Measurements from ENCODE around the gene CCDC85C. TPM values are rescaled to one million over a fixed set of nuclear protein-coding genes. Genes with fewer than 3 reads are reported as not detected.

Gene CCDC85C
- total RNA-seq, 1 donor = 2.9 TPM

DNA sequence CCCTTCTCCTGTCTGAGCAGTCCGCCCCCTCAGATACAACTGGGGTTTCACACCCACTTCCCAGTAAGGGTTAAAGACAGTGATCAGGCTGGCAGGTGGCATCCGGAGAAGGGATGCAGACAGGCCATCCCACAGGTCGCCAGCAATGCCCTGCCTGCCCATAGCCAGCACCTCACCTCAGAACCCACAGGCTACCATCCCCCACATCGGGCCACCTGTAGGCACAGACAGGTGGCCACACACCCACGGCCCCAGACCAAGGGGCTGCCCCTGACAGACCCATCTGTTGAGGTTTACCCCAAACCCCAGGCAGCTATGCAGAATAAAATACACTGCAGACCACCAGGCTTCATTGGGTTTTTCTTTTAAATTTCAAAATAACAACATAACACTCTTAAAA, 65.3 kb downstream of the CCDC85C start:
- no peak for DNase-seq (ENCODE audit: low read depth)
- H3K4me3 ChIP-seq (ENCODE audit: low read depth, low read length) = no peak overlapping the region
- TF ChIP-seq, protein P1, sequence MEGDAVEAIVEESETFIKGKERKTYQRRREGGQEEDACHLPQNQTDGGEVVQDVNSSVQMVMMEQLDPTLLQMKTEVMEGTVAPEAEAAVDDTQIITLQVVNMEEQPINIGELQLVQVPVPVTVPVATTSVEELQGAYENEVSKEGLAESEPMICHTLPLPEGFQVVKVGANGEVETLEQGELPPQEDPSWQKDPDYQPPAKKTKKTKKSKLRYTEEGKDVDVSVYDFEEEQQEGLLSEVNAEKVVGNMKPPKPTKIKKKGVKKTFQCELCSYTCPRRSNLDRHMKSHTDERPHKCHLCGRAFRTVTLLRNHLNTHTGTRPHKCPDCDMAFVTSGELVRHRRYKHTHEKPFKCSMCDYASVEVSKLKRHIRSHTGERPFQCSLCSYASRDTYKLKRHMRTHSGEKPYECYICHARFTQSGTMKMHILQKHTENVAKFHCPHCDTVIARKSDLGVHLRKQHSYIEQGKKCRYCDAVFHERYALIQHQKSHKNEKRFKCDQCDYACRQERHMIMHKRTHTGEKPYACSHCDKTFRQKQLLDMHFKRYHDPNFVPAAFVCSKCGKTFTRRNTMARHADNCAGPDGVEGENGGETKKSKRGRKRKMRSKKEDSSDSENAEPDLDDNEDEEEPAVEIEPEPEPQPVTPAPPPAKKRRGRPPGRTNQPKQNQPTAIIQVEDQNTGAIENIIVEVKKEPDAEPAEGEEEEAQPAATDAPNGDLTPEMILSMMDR (IDR thresholded peaks at IDR 0.05; ENCODE audit: insufficient read depth, low read length) = no peak

DNA sequence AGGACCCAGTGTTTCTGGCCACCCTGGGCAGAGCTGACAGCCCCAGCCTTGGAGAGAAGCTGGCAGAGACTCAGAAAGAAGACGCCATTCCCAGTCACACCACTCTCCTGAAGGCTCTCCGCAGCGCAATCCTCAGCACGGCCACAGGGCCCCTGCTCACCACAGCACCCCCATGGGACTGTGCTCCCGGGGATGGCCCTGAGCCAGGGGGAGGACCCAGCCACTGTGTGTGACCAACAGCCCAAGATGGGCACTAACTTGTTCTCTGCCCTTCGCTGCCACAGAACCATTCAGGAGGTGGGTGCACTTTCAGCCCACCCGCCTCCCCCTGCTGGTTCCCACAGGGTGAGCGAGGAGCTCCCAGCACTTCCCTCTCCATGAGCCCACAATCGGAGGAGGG, 65.7 kb downstream of the CCDC85C start:
- no peak overlapping the region for H3K4me3 ChIP-seq (ENCODE audit: low read depth, low read length)
- TF ChIP-seq, protein P1 (IDR thresholded peaks at IDR 0.05; ENCODE audit: insufficient read depth, low read length) = peak; percentile 1
- no peak for DNase-seq (ENCODE audit: low read depth)

DNA sequence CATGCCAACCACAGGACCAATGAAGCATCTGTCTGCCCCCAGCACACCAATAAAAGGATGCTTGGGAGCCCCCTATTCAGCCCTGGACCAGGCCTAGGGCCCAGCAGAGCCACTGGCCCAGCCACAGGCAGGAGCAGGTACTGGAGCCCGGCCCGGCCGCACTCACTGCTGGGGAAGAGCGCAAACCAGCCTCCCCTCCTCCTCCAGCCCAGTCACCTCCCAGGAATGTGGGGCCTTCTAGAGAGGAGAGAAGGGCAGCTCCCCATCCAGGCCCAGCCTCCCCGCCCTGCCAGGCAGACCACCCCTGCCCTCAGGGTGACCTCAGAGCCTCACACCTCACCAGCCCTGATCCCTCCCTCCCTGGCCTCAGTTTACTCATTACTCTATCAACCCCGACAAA, 66.6 kb downstream of the CCDC85C start:
- peak; percentile 68 for DNase-seq (ENCODE audit: low read depth)
- TF ChIP-seq, protein P1 (IDR thresholded peaks at IDR 0.05; ENCODE audit: insufficient read depth, low read length) = no peak
- H3K4me3 ChIP-seq (ENCODE audit: low read depth, low read length) = no peak overlapping the region

DNA sequence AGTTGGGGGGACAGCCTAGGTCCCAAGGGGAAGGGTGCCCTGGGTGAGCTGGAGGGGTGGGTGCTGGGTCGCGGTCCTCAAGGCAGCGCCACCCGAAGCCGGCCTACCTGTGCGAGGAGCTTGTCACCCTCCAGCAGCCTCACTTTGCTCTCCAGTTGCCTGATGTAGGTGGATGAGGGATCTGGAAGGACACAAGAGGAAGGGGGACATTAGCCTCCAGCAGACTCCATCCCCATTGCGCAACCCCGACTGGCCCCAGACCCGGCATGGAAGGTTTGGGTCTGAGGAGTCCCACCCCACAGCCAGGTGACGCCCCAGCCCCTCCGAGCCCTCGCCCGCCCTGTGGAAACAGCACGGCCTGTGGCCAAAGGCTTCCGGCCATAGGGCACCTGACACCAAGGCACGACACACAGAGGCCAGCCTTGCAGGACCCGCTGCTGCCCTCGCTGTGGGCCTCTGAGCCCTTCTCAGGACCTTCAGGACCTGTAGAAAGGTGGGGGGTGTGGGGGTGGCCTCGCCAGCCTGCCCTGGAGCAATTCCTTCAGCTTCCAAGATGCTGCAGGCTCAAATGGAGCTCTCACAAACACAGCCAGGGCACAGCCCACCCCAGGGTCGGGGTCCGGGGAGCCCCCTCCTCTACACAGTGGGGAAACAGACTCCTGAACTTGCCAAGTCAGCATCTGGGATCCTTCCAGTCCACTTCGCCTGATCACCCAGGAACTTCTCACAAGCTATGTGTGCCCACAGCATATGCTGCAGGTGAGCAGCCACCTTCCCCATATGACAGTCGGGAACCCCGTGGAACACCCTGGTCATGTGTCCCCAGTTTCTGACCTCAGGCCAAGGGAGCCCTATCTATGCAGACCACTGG, 67.9 kb downstream of the CCDC85C start:
- TF ChIP-seq, protein P1 (IDR thresholded peaks at IDR 0.05; ENCODE audit: insufficient read depth, low read length) = no peak
- DNase-seq (ENCODE audit: low read depth) = no peak
- H3K4me3 ChIP-seq (ENCODE audit: low read depth, low read length) = no peak overlapping the region

DNA sequence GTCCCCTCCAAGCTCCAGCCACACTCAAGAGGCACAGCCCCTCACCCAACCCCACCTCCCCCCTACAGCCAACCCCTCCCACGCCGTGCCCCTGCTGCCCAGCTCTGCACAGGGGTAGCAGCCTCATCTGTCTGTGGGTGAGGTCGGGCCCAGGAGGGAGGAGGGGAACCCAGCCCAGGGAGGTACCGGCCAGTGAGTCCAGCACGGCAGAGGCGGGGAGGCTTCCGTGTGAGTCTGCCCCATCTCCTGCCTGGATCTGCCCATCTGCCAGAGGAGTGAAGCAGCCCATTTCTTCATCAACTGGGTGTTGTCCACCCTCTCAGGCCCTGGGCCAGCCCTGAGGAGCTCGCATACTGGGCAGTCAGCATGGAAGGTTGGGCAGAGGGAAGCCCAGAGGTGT, 68.6 kb downstream of the CCDC85C start:
- TF ChIP-seq, protein P1 (IDR thresholded peaks at IDR 0.05; ENCODE audit: insufficient read depth, low read length) = no peak
- H3K4me3 ChIP-seq (ENCODE audit: low read depth, low read length) = no peak overlapping the region
- no peak for DNase-seq (ENCODE audit: low read depth)

DNA sequence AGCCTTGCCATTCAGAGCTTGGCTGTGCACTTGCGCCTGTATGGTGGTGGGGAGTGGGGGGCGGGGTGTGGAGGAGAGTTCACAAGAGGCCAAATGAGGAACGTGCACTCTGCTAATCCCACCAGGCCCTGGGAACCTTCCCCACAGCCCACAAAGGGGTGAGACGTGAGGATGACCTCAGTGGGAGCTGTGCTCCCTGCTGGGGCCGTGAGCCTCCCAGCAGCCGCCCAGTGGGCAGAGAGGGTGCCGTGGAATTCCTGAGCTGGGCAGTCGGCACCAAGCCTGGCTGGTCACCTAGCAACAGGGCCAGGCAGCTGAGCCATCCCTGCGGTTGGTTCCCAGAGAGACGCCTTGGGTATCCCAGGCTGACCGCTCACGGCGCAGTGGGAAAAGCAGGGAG, 69.1 kb downstream of the CCDC85C start:
- TF ChIP-seq, protein P1 (IDR thresholded peaks at IDR 0.05; ENCODE audit: insufficient read depth, low read length) = no peak
- H3K4me3 ChIP-seq (ENCODE audit: low read depth, low read length) = no peak overlapping the region
- DNase-seq (ENCODE audit: low read depth) = no peak
